Duodenal mucosa (tissue), 2 donors: Measurements from ENCODE around the gene ASXL1.

Experiments
- H3K27ac ChIP-seq: one replicate; pipeline ENCODE4 v1.7.0; 2013; ENCODE audit warnings: low read depth, low read length
- H3K27me3 ChIP-seq, 2 donors: one replicate each; pipeline ENCODE4 v1.7.0; 2013; ENCODE audit warnings: low read length in 2 of 2, control low read depth in 1 of 2; ENCODE audit not compliant: insufficient read depth in 2 of 2, control insufficient read depth in 1 of 2
- H3K36me3 ChIP-seq, 2 donors: one replicate each; pipeline ENCODE4 v1.7.0; 2013; ENCODE audit warnings: low read length in 2 of 2, control low read depth in 1 of 2; ENCODE audit not compliant: insufficient read depth in 2 of 2, control insufficient read depth in 1 of 2
- H3K4me1 ChIP-seq, 2 donors: one replicate each; pipeline ENCODE4 v1.7.0; 2013; ENCODE audit warnings: low read length in 2 of 2, control low read depth in 1 of 2; ENCODE audit not compliant: insufficient read depth in 2 of 2, control insufficient read depth in 1 of 2
- H3K4me3 ChIP-seq, 2 donors: one replicate each; pipeline ENCODE4 v1.7.0; 2013; ENCODE audit warnings: low read length in 2 of 2, low read depth in 1 of 2
- H3K9ac ChIP-seq, 2 donors: one replicate each; pipeline ENCODE4 v1.7.0; 2013; ENCODE audit warnings: low read length in 2 of 2, low read depth in 1 of 2
- H3K9me3 ChIP-seq, 2 donors: one replicate each; pipeline ENCODE4 v1.7.0; 2013; ENCODE audit warnings: low read length in 2 of 2, control low read depth in 1 of 2; ENCODE audit not compliant: control insufficient read depth in 1 of 2

The ASXL1 gene

GRCh38 chr20:32437391-32438074 is 79.4 kb downstream of the ASXL1 start:
- Histone ChIP-seq H3K4me1 (no peaks in the 10 kb centered on the region), H3K9me3 (no peaks in the 10 kb centered on the region), H3K27me3 (no peaks in the 10 kb centered on the region), H3K36me3 (peaks cover 59 to 75% of the 10 kb centered on the region in 2 donors), H3K4me3 (no peak overlapping the region), H3K9ac (no peak overlapping the region), H3K27ac (no peak overlapping the region)

- Histone ChIP-seq H3K4me3 (no peak overlapping the region), H3K36me3 (peaks cover 53 to 71% of the 10 kb centered on the region in 2 donors), H3K9me3 (no peaks in the 10 kb centered on the region), H3K27me3 (no peaks in the 10 kb centered on the region), H3K27ac (no peak overlapping the region), H3K9ac (no peak overlapping the region), H3K4me1 (no peaks in the 10 kb centered on the region)
Measured at GRCh38 chr20:32438331-32438858, 80.3 kb downstream of the ASXL1 start.

GRCh38 chr20:32439132-32439829 is 81.2 kb downstream of the ASXL1 start:
- Histone ChIP-seq H3K9me3 (no peaks in the 10 kb centered on the region), H3K4me1 (no peaks in the 10 kb centered on the region), H3K27me3 (no peaks in the 10 kb centered on the region), H3K9ac (no peak overlapping the region), H3K27ac (no peak overlapping the region), H3K36me3 (peaks cover 45 to 68% of the 10 kb centered on the region in 2 donors), H3K4me3 (no peak overlapping the region)

GRCh38 chr20:32440069-32440757 is 82.1 kb downstream of the ASXL1 start:
- Histone ChIP-seq H3K36me3 (peaks cover 46 to 68% of the 10 kb centered on the region in 2 donors), H3K4me3 (no peak overlapping the region), H3K27me3 (no peaks in the 10 kb centered on the region), H3K4me1 (no peaks in the 10 kb centered on the region), H3K27ac (no peak overlapping the region), H3K9me3 (no peaks in the 10 kb centered on the region), H3K9ac (no peak overlapping the region)

DNA sequence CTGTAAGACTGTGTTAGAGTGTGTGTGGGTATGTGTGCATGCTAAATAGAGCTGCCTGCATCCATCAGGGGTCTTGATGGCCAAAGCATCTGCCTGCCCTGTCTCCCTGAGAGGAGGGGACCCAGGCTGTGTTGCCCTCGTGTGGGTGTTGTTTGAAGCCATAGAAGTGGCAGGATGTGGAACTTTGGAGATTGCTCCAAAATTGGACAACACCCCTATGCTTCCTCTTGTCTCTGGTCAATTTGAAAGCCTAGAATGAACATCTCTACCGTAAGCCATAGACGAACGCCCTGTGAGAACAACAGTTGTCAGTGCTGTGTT is 82.6 kb downstream of the ASXL1 start:
- H3K4me1 ChIP-seq: no peaks in the 10 kb centered on the region
- H3K4me3 ChIP-seq: no peak overlapping the region
- no peak overlapping the region for H3K27ac ChIP-seq
- H3K9me3 ChIP-seq: no peaks in the 10 kb centered on the region
- no peak overlapping the region for H3K9ac ChIP-seq
- H3K36me3 ChIP-seq: peaks cover 43 to 66% of the 10 kb centered on the region in 2 donors
- no peaks in the 10 kb centered on the region for H3K27me3 ChIP-seq

GRCh38 chr20:32441638-32442037 is 83.5 kb downstream of the ASXL1 start:
- peaks cover 42 to 66% of the 10 kb centered on the region in 2 donors for H3K36me3 ChIP-seq
- H3K4me3 ChIP-seq: no peak overlapping the region

DNA sequence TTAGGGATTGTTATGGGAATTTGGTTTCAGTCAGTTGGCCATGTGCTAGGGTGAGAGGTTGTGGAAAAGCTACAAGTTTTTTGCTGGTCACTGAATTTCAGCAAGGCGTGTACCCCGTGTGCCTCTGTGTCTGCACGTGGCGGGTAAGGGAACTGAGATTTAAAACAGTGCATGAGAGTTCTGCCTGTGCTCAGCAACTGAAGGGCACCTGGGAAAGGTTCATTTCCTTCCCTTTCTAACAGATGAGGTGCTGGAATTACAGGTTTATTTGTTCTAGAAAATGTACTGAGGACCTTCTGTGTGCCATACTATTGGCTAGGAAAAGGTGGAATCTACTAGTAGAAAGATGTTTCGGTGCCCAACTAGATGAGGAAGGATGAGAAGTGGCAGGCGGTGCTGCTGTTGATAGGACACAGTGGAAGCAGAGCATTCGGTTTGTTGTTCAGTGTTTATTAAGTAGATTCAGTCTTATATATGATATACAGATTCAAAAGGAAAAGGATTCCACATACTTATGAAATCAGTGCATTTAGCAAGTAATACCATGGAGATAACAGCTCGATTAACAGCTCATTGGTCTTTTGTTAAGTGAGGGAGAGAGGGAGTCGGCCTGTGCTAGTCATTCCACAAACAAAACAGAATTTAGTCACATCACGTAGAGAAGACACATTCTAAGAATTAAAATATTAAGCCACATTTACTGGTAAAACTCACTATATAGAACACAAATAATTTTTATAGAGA is 84.7 kb downstream of the ASXL1 start:
- H3K36me3 ChIP-seq: peaks cover 40 to 66% of the 10 kb centered on the region in 2 donors
- no peak overlapping the region for H3K9ac ChIP-seq
- H3K27me3 ChIP-seq: no peaks in the 10 kb centered on the region
- H3K27ac ChIP-seq: no peak overlapping the region
- H3K9me3 ChIP-seq: no peaks in the 10 kb centered on the region
- H3K4me1 ChIP-seq: no peaks in the 10 kb centered on the region
- no peak overlapping the region for H3K4me3 ChIP-seq

More at GRCh38 chr20:32441638-32442037, 83.5 kb downstream of the ASXL1 start:
- Histone ChIP-seq H3K27me3 (no peaks in the 10 kb centered on the region), H3K9ac (no peak overlapping the region), H3K4me1 (no peaks in the 10 kb centered on the region), H3K9me3 (no peaks in the 10 kb centered on the region), H3K27ac (no peak overlapping the region)

DNA sequence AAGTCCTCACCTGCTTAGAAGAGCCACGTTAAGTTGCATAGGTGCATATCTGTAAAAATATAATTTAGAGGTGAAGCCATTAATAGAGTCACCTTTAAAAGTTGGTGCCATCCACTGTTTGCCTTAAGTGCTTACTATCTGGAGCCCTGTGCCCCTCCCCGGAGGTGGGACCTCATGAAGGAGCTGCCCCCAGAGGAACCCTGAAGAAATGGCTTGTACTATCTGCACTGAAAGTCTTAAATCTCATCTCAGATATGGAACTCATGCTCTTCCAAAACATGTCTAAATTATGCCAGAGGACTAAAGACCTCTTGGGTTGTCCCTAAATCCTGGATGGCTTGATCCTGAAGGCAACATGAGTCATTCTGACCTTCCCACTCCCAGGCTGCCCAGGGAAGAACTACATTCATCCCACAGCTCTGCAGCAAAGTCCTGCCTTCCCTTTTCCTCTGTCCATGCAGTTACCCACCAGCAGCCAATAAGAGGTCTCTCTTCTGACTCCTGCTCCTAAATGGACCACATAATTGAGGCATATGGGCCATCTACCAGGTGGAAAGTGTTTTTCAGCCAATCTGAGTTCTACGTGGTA is 85.3 kb downstream of the ASXL1 start:
- H3K27ac ChIP-seq: no peak overlapping the region
- peaks cover 42 to 66% of the 10 kb centered on the region in 2 donors for H3K36me3 ChIP-seq

GRCh38 chr20:32444474-32445220 is 86.5 kb downstream of the ASXL1 start:
- Histone ChIP-seq H3K36me3 (peaks cover 42 to 61% of the 10 kb centered on the region in 2 donors), H3K9me3 (no peaks in the 10 kb centered on the region), H3K27me3 (no peaks in the 10 kb centered on the region), H3K4me3 (no peak overlapping the region), H3K27ac (no peak overlapping the region), H3K9ac (no peak overlapping the region), H3K4me1 (no peaks in the 10 kb centered on the region)

More for the DNA sequence above, 85.3 kb downstream of the ASXL1 start:
- Histone ChIP-seq H3K9ac (no peak overlapping the region), H3K4me3 (no peak overlapping the region), H3K27me3 (no peaks in the 10 kb centered on the region), H3K4me1 (no peaks in the 10 kb centered on the region), H3K9me3 (no peaks in the 10 kb centered on the region)
